HG03460 (cell line): ENCODE results near the gene FYN.
A peak's percentile ranks its signal among the peaks of the same experiment; 100 is the strongest.

Source experiments
- ATAC-seq: cut with Tn5 transposase; IDR thresholded peaks from one replicate; pipeline ENCODE4 v1.9.1; 2021; ENCODE audit not compliant: unreplicated experiment

FYN gene

DNA sequence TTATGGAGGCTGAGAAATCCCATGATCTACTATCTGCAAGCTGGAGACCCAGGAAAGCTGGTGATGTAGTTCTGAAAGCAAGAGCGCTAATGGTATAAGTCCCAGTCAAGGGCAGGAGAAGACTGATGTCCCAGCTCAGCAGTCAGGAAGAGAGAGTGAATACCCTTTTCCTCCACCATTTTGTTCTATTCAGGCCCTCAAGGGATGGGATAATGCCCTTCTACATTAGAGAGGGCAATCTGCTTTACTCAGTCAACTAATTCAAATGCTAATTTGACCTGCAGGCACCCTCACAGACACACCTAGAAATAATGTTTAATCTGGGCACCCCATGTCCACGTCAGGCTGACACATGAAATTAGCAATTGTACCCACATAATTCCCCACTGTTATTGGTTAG lies 10.8 kb upstream of the FYN start:
- ATAC-seq, result no peak

DNA sequence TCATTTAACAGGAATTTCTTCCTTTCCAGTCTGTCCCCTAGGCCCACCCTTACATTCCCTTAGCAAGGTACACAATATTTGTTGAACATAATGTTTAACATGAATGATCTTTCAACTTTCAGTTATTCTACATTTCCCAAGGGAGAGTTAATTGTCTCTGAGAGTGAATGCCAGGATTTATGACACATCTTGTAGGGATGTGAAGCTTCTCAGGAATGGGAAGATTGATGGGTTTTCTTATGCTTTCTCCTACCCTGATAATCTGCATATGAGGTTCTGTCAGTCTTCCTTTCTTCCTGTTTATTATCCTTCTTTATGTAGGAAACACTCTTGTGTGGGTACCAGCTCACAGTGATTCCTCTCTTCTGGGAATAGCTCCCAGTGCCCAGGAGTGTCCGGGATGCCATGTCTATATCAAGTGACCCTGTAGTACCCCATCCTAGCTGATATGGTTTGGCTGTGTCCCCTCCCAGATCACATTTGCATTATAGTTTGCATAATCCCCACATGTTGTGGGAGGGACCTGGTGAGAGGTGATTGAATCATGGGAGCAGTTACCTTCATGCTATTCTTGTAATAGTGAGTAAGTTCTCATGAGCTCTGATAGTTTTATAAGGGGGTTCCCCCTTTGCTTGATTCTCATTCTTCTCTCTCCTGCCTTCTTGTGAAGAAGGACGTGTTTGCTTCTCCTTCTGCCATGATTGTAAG lies 7.1 kb upstream of the FYN start:
- no peak for ATAC-seq

DNA sequence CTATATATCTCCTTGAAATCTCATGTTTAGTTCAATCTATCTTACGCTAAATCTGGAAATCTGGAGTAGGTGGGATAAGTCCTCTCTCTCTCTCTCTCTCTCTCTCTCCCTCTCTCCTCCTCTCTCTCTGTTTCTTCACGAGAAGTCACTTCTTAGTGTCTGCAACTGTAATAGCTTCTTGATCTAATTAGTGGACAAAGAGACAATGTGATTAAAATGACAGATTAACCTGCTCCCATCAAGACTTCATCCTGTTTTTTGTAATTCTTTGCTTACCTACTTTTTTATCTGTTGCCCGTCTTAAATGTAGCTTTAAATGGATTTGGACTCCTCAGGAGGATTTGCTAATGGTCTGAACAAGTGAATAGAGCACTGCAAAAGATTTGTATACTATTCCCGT lies 2.5 kb upstream of the FYN start:
- ATAC-seq, result no peak

DNA sequence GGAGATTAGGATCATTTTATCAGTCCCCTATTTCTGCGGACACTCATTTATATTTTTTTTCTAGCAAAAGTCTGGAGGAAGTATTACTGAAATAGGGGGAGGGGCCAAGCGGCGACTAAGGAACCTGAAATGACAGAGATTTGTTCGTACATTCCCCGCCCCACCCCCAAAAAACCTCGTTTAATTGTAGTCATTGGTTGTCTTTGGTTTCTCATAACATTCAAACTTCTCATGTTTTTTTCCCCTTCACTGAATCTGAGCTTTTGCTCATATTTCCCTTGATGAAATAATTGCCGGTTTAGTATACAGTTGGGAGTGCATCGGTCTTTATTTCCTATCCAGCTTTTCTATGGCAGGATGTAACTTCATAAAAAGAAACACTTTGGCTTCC lies 768 bp upstream of the FYN start:
- no peak for ATAC-seq

DNA sequence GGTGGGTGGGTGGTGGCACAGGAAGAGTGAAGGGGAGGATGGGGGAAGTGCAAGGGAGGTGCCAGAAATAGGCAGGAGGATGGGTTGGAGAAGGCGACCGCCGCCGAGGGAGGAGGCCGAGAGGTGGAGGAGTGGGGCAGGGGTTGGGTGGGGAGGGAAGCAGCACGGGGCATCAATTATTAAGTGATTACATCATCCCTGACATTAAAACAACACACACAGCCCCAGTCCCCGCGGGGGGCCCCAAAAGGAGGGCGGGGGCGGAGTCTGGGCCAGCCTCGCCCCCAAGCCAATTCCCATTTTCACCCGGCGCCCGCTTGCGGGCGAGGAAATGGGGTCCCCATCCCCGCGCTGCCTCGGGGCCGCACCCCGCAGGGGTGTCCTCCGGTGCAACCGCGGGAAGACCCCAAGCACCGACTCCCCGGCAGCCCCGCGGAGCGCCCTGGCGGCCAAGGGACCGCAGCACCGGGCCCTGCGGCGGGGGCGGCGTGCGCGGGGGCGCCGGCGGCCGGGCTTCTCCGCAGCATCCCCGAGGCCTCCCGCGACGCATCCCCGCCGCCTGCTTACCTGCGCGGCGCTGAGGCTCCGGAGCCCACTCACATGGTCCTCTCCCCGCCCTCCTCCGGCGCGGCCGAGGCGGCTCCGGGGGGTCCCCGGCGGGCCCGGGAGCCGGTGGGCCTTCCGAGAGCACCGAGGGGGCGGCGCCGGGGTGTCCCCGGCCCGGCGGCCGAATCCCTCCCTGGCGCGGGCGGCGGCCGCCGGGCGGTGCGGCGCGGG lies 663 bp downstream of the FYN start:
- ATAC-seq, result peak; percentile 11

DNA sequence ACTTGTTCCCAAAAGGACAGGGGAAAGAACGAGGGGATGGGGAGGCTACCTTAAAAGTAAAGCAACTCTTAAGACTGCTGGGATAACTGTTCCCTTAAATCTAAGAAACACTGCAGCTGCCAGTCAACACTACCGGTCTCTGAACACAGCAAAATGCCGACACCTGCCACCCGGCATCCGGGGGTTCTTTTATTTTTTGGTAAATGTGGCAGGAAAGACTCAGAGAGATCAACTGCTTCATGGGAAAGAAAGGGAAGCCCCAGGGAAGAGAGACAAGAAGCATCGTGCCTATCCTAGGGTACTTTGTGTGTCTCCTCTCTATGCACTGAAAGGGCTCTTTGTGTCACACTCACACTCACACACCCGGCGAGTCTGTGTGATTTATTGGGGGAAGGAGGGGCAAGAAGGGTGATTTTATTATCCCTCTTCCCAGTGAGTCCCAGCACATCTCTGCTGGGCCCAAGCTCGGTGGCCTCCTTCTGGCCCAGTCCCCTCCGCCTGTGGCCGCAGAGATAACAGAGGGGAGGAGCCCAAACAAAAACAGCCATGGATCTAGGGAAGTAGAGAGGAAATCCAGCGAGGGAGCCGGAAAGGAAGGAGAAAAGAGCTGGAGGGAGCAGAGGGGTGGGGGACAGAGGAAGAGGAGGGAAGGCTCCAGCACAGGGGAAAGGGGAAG lies 1.4 kb downstream of the FYN start:
- no peak for ATAC-seq

DNA sequence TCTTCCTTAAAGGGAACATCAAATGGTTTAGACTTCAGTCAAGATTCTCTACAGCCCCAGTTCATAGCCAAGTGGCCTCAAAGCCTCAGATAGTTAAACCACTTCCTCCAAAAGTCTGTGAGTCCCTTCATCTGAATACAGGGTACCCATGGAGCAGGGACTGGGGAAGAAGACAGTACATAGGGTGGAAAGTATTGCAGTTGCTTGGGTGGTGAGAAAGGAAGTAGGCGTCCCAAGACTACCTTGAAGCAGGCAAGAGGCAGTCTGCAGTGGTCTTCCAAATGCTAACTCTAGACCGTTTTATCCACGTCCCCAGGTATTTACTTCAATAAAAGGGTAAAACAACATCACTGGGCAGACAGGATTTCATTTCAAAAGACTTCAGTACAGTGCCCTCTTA lies 2.0 kb downstream of the FYN start:
- no peak for ATAC-seq

DNA sequence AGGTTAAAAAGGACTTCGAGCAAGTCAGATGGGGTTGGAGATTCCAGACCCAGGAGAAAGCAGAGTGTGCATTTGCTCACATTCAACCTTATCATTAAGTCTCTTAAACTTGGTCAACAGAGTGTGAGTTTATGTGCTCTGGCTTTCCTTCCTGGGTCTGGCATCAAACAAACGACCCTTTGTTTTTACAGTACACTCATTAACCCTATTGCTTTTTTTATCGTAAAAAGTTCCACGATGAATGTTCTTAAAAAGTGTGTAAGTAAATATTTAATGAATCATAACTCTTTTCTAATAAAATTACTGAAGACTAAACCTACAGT lies 2.5 kb downstream of the FYN start:
- ATAC-seq, result no peak

DNA sequence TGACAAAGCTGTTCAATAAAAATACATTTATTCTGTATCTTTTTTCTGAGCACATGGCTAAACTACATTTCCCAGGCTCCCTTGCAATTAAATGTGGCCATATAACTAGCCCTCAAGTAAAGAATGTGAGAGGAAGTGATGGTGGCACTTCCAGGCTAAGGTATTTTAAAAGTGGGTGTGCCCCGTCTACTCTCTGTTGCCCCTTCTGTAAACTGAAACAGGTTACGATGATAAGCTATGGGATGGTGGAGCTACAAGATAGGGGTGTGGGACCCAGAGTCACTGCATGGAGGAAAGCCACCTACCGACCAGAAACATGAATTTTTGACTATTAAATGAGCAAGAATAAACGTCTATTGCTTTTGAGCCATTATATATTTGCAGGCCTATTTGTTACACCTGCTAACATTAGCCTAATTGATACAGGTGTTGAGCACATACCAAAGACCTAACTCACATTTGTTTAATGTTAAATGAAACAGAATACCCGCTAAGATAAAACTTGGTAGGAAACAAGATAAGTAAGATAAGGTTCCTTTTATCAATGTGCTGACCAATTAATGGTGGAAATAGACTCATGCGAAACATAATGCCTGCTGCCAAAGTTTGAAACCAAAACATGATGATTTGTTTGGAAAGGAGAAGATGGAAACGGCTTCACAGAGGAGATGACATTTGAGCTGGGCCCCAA lies 3.1 kb downstream of the FYN start:
- ATAC-seq, result no peak

DNA sequence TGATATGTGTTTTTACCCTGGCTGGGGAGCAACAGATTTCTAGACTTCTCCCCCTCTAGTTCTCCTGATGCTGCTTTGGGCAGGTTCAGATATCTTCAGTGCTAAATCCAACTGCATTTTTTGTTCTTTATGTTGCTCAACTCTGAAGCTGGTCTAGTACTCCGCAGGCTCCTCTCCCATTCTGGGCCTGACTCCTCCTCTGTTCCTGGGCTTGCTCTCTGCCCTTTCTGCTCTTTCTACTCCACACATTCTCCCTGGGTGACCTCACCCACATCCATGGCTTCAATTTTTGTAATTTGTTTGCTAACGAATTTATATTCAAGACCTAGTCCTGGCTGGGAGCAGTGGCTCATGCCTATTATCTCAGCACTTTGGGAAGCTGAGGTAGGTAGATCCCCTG lies 6.4 kb downstream of the FYN start:
- no peak for ATAC-seq

DNA sequence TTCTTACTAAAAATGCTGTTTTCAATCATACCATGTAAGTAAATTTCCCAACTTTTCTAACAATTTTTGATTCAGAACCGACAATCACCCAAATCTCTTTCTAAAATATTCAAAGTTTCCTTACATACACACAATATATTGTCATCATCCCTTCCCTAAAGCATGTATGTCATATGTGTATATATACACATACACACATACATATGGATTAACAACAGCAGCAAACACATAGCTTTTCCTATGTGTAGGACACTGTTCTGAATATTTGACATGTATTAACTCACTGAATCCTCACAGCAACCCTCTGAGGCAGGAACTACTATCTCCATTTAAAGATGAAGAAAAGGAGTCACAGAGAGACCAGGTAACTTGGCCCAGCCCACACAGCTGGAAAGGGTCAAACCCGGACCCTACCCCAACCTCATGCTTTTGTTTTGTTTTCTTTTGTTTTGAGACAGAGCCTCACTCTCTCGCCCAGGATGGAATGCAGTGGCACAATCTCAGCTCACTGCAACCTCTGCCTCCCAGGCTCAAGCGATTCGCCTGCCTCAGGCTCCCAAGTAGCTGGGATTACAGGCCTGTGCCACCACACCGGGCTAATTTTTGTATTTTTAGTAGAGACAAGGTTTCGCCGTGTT lies 7.2 kb downstream of the FYN start:
- ATAC-seq, result no peak

DNA sequence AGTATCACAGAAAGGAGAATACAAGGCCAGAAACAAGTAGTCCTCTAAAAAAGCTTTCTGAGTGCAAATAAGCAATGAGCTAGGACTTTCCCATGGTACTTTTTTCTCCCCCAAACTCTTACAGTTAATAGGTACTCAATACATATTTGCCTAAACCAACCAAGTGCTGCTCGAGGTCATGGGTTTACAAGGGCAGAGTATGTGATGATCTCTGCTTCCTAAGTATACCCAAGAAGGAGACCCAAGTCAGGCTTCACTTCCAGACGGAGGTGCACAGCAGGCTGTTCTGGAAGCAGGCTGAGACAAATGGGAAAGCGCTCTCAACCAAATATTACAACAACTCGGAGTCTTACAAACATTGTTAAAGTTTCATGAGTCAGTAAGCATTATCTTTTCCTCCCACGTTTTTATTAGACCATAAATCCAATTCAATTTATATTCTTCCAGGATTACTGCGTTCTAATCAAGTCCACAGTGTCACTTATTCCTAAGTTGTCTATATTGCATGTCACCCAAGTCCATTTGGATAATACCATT lies 8.1 kb downstream of the FYN start:
- no peak for ATAC-seq

DNA sequence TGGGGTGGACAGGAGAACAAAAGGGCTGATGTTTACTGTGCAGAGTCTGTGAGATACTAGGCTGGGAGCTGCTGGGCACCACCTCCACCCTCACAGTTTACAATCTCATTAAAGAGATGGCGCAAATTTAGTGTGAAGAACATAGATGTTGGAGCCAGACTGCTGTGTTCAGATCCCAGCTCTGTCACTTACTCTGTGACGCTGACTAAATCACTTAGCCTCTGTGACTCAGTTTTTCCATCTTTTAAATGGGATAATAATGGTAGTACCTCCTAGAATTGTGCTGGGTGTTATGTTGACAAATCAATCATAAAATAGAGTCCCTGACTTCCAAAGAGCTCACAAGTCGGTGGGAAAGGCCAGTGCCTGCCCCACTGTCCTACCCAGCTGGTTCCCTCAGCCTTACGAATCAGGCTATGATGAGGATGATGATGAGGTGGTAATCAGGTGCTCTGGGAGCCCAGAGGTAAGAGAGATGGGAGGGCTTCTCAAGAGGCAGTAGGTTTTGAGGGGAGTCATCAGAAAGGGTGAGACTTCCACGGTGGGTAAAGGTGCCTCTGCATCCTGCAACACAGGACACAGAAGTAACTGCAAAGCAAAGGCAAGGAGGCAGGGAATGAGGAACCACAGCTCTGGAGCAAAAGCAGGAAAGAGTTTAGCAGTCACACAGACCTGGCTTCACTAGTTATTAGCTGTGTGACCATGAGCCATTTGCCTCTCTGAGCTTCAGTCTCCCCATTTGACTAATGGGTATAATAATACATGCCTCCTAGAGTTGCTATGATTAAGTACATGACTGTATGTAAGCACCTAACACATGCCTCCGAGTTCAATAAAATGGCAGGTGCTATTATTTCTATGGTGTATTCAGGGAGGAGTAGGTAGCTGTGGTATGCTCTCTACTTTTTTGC lies 8.9 kb downstream of the FYN start:
- ATAC-seq, result no peak

DNA sequence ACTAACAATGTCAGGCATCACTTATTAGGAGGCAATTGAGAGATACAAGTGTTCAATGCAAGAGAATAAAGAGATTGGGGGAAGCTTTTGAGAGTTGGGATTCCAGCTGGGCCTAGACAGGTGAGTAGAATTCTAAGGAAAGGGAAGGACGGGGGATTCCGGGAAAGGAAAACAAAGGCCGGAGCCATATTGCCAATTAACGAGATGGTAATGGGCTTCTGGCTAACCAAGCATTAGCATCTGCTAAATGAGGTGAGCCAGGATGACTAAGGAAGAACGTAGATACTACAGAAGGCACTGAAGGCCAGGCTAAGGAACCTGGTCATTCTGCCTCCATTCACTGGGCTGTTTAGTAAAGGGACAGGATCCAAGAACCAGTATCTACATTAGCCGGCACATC lies 10.5 kb downstream of the FYN start:
- ATAC-seq, result no peak

DNA sequence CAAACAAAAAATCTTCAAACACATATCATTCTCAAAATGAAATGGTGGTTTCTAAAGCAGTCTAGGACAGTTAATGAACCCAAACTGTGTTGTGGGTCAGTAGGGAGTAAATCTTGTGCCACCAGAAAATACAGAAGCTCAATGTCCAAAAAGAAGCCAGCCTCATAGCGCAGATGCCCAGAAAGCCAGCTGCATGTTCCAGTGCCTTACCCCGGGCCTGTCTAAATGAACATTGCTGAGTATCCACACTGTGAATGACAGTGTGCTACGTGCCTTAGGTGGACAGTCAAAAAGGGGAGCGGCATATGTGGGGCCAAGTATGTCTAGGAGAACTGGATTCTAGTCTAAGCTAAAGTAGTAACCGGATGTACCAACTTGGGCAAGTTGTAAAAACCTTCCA lies 10.9 kb downstream of the FYN start:
- no peak for ATAC-seq

DNA sequence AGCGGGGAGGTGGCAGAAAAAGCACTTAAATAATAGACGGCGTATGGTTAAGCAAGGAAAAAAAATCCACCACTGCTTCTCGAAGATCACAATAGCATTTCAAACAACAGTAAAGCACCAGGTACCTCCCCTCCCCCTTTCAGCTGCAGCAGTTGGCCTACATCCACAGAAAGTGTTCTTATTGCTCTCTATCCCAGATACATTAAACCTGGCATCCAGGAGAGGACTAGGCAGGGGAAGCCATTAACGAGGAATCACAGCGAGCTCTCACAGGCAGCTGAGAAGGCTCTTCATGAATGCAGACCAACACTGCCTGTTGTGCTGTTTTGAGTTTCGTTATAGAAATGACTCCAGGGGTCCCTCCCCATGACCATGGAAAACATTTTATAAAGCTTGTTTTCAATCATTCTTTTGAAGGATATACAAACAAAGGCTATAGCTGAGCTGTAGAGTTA lies 11.8 kb downstream of the FYN start:
- ATAC-seq, result no peak

DNA sequence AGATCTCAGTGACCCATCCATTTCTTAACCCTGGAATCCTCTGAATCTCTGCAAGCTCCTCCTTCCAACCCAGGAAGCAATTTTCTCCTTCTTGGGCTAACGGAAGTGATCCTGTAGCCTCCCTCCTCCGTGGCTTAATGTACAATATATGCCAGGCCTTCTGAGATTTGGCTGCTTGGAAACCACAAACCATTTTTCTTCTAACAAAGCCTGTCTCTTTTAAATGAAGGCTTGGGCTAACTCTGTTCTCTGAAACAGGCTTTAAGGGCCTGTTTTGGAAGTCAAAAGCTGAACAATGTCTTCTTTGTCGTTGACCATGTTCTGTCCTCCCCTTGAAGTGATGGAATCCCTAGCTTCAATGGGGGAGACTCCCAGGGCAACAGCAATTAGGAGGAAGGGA lies 14.9 kb downstream of the FYN start:
- no peak for ATAC-seq

DNA sequence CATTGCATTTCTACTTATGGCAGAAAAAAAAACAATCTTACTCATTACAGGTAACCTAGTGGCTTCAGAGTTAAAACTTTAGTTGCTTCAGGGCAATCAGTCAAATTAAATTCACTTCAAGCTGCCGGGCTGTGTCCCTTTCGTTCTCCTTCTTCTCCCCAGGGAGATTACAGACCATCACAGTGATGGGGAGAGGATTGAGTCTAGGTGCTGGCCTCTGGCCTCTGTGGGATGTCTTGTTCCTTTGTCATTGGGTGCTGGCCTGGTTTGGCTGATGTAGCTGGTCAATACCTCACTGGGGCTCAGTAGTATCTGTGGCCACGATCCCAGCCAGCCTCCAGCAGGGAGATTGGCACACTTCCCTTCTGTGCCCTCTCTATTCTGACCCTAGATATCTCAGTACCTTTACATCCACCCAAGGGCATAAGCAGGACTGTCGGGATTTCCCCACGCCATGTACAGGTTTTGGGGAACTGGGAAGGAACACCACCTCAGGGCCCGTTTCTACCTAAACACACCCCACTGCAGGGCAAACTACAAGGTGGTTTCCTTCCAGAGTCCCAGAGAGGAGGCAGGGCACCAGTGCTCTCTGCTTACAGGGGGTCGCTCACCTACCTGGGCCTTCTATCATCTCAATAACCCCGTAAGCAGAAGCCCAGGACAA lies 15.4 kb downstream of the FYN start:
- ATAC-seq, result no peak

DNA sequence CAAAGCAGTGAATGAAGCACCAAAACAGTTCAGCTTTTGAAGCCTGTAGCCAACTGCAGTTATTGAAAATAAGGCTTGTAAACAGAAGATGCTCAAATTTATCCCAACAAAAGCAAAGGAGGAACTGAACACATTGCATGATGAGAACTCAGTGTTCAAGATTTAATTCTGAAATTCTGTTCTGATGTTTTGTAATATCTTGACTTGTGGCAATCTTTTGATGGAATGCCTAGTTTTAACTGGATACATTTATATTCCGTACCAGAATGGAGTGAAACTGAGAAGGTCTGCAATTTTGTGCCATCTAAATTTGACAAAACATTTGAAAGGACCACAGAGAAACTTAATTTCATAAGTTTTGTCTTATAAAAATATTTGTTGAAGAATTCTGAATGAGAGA lies 17.5 kb downstream of the FYN start:
- no peak for ATAC-seq
